Peyer's patch (tissue), 4 donors: ENCODE data around the gene FMN1.

ENCODE experiments used
- POLR2A ChIP-seq, 2 donors: fragments of 450-650 bp; IDR thresholded peaks; one replicate each; pipeline ENCODE4 v1.5.1; 2017; ENCODE audit warnings: antibody characterized with exemption in 2 of 2, mild to moderate bottlenecking in 2 of 2, moderate library complexity in 2 of 2
- TF ChIP-seq, protein P1 (sequence below), 6 experiments: fragments of 450-650 bp in 4 of 6; fragments of 200-600 bp in 2 of 6; sonication (generic) in 1 of 6; IDR thresholded peaks; one replicate each; pipeline ENCODE4 v1.5.1; 2017 to 2019; ENCODE audit warnings: antibody characterized with exemption in 6 of 6, mild to moderate bottlenecking in 3 of 6, moderate library complexity in 1 of 6

DNA sequence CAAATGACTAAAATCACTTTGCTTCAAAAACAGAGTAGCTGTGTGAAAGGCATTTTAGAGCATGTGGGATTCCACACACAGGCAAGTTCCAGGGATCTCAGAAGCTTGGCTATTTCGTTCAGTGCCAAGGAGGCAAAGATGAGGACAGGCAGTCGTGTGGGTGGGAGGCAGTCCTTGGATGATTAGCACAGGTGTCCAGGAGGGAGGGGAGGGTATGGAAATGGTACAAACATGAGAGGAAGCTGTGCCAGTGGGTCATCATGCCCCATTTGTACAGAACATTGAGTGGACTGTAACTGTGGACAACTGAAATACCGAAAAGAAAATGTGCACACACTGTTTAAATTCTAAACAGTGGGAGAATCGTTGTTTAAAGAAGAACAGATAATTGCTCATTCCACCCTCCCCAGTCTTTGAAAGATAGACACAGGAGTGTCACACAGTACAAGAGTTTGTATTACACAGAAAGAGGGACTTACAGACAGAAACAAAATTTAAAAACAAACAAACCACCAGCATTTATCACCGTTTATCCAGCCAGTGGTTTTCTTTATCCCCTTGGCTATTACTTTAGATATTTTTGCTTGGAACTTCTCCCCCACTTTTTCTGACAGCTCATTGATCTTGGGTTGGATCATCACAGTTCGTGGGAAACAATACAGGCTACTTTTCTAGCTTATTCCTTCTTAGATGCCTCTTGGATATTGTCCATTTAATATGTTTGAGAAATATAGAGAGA lies 353.8 kb downstream of the FMN1 start:
- TF ChIP-seq, protein P1, sequence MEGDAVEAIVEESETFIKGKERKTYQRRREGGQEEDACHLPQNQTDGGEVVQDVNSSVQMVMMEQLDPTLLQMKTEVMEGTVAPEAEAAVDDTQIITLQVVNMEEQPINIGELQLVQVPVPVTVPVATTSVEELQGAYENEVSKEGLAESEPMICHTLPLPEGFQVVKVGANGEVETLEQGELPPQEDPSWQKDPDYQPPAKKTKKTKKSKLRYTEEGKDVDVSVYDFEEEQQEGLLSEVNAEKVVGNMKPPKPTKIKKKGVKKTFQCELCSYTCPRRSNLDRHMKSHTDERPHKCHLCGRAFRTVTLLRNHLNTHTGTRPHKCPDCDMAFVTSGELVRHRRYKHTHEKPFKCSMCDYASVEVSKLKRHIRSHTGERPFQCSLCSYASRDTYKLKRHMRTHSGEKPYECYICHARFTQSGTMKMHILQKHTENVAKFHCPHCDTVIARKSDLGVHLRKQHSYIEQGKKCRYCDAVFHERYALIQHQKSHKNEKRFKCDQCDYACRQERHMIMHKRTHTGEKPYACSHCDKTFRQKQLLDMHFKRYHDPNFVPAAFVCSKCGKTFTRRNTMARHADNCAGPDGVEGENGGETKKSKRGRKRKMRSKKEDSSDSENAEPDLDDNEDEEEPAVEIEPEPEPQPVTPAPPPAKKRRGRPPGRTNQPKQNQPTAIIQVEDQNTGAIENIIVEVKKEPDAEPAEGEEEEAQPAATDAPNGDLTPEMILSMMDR (IDR thresholded peaks at IDR 0.05) = no peak
- no peak for TF ChIP-seq POLR2A (IDR thresholded peaks at IDR 0.05)
